ENCODE results near the gene HOXA5. TPM values are rescaled to one million over a fixed set of nuclear protein-coding genes. Genes with fewer than 3 reads are reported as not detected.

HOXA5 gene
- total and polyA plus RNA-seq, 5 donors = 0.17 to 0.43 TPM; not detected in 3

GRCh38 chr7:27128034-27128433 lies 15.4 kb downstream of the HOXA5 start:
- Histone ChIP-seq H3K27me3 (ENCODE audit: control insufficient read depth, insufficient read depth) (no peaks in the 10 kb centered on the region), H3K27ac (ENCODE audit: low read length) (no peak overlapping the region), H3K9me3 (ENCODE audit: control insufficient read depth, low read length) (no peaks in the 10 kb centered on the region), H3K4me3 (ENCODE audit: low read length) (no peak overlapping the region), H3K4me1 (ENCODE audit: control insufficient read depth, insufficient read depth, low read length) (no peaks in the 10 kb centered on the region)
- DNase-seq (no peak), ATAC-seq (no peak)
- intact Hi-C loops (cut with DNase I) = no loop called here
- WGBS = 34% methylated on average over 2 of the region's 2 CpGs

GRCh38 chr7:27126596-27127327 lies 16.7 kb downstream of the HOXA5 start:
- intact Hi-C loops (cut with DNase I) = no loop called here
- DNase-seq = no peak
- 31% methylated on average over 3 of the region's 3 CpGs for WGBS
- Histone ChIP-seq H3K4me1 (ENCODE audit: control insufficient read depth, insufficient read depth, low read length) (no peaks in the 10 kb centered on the region), H3K27me3 (ENCODE audit: control insufficient read depth, insufficient read depth) (no peaks in the 10 kb centered on the region), H3K27ac (ENCODE audit: low read length) (no peak overlapping the region), H3K9me3 (ENCODE audit: control insufficient read depth, low read length) (no peaks in the 10 kb centered on the region), H3K4me3 (ENCODE audit: low read length) (no peak overlapping the region)
- ATAC-seq = no peak

- Histone ChIP-seq H3K27me3 (ENCODE audit: control insufficient read depth, insufficient read depth) (no peaks in the 10 kb centered on the region), H3K27ac (ENCODE audit: low read length) (no peak overlapping the region), H3K4me3 (ENCODE audit: low read length) (no peak overlapping the region), H3K9me3 (ENCODE audit: control insufficient read depth, low read length) (no peaks in the 10 kb centered on the region), H3K4me1 (ENCODE audit: control insufficient read depth, insufficient read depth, low read length) (no peaks in the 10 kb centered on the region)
- no peak for DNase-seq
- intact Hi-C loops (cut with DNase I) = no loop called here
- no peak for ATAC-seq
- WGBS = 28% methylated on average over 5 of the region's 5 CpGs
These were observed 17.5 kb downstream of the HOXA5 start for GRCh38 chr7:27125986-27126394.

GRCh38 chr7:27124902-27125689 lies 18.4 kb downstream of the HOXA5 start:
- 39% methylated on average over 8 of the region's 8 CpGs for WGBS
- Histone ChIP-seq H3K27ac (ENCODE audit: low read length) (no peak overlapping the region), H3K4me3 (ENCODE audit: low read length) (no peak overlapping the region), H3K27me3 (ENCODE audit: control insufficient read depth, insufficient read depth) (no peaks in the 10 kb centered on the region), H3K4me1 (ENCODE audit: control insufficient read depth, insufficient read depth, low read length) (no peaks in the 10 kb centered on the region), H3K9me3 (ENCODE audit: control insufficient read depth, low read length) (no peaks in the 10 kb centered on the region)
- ATAC-seq (peak in 1 of 2 donors; percentile 9), DNase-seq (no peak)
- intact Hi-C loops (cut with DNase I) = no loop called here

GRCh38 chr7:27124096-27124901 lies 19.2 kb downstream of the HOXA5 start:
- ATAC-seq (no peak), DNase-seq (no peak)
- Histone ChIP-seq H3K9me3 (ENCODE audit: control insufficient read depth, low read length) (no peaks in the 10 kb centered on the region), H3K27ac (ENCODE audit: low read length) (no peak overlapping the region), H3K4me3 (ENCODE audit: low read length) (no peak overlapping the region), H3K27me3 (ENCODE audit: control insufficient read depth, insufficient read depth) (no peaks in the 10 kb centered on the region), H3K4me1 (ENCODE audit: control insufficient read depth, insufficient read depth, low read length) (no peaks in the 10 kb centered on the region)
- 35% methylated on average over 43 of the region's 43 CpGs for WGBS
- intact Hi-C loops (cut with DNase I) = no loop called here

GRCh38 chr7:27123477-27124053 lies 19.9 kb downstream of the HOXA5 start:
- Histone ChIP-seq H3K27me3 (ENCODE audit: control insufficient read depth, insufficient read depth) (no peaks in the 10 kb centered on the region), H3K9me3 (ENCODE audit: control insufficient read depth, low read length) (no peaks in the 10 kb centered on the region), H3K4me1 (ENCODE audit: control insufficient read depth, insufficient read depth, low read length) (no peaks in the 10 kb centered on the region), H3K27ac (ENCODE audit: low read length) (no peak overlapping the region), H3K4me3 (ENCODE audit: low read length) (no peak overlapping the region)
- WGBS = 46% methylated on average over 26 of the region's 26 CpGs
- intact Hi-C loops (cut with DNase I) = no loop called here
- no peak for DNase-seq
- ATAC-seq = no peak

- no peaks in the 10 kb centered on the region for H3K27me3 ChIP-seq (ENCODE audit: control insufficient read depth, insufficient read depth)
- ATAC-seq (no peak), DNase-seq (no peak)
- 33% methylated on average over 14 of the region's 14 CpGs for WGBS
- H3K4me1 ChIP-seq (ENCODE audit: control insufficient read depth, insufficient read depth, low read length) = no peaks in the 10 kb centered on the region
- no peak overlapping the region for H3K27ac ChIP-seq (ENCODE audit: low read length)
- no peaks in the 10 kb centered on the region for H3K9me3 ChIP-seq (ENCODE audit: control insufficient read depth, low read length)
- H3K4me3 ChIP-seq (ENCODE audit: low read length) = no peak overlapping the region
- intact Hi-C loops (cut with DNase I) = no loop called here
These were observed 20.4 kb downstream of the HOXA5 start for GRCh38 chr7:27123007-27123476.

- H3K27me3 ChIP-seq (ENCODE audit: control insufficient read depth, insufficient read depth) = no peaks in the 10 kb centered on the region
- intact Hi-C loops (cut with DNase I) = no loop called here
- no peaks in the 10 kb centered on the region for H3K4me1 ChIP-seq (ENCODE audit: control insufficient read depth, insufficient read depth, low read length)
- 37% methylated on average over 42 of the region's 42 CpGs for WGBS
- H3K9me3 ChIP-seq (ENCODE audit: control insufficient read depth, low read length) = no peaks in the 10 kb centered on the region
- H3K27ac ChIP-seq (ENCODE audit: low read length) = peak overlapping the region; percentile 8
- peak overlapping the region; percentile 31 for H3K4me3 ChIP-seq (ENCODE audit: low read length)
- ATAC-seq (no peak), DNase-seq (no peak)
These were observed 21.2 kb downstream of the HOXA5 start for GRCh38 chr7:27122077-27122910.

GRCh38 chr7:27121684-27122076 lies 21.8 kb downstream of the HOXA5 start:
- Histone ChIP-seq H3K4me1 (ENCODE audit: control insufficient read depth, insufficient read depth, low read length) (no peaks in the 10 kb centered on the region), H3K4me3 (ENCODE audit: low read length) (peak overlapping the region; percentile 31), H3K27ac (ENCODE audit: low read length) (peak overlapping the region; percentile 8), H3K27me3 (ENCODE audit: control insufficient read depth, insufficient read depth) (no peaks in the 10 kb centered on the region), H3K9me3 (ENCODE audit: control insufficient read depth, low read length) (no peaks in the 10 kb centered on the region)
- intact Hi-C loops (cut with DNase I) = no loop called here
- ATAC-seq (no peak), DNase-seq (no peak)
- WGBS = 40% methylated on average over 7 of the region's 7 CpGs

- no peak overlapping the region for H3K27ac ChIP-seq (ENCODE audit: low read length)
- H3K4me1 ChIP-seq (ENCODE audit: control insufficient read depth, insufficient read depth, low read length) = no peaks in the 10 kb centered on the region
- no peak overlapping the region for H3K4me3 ChIP-seq (ENCODE audit: low read length)
- 56% methylated on average over 1 of the region's 1 CpG for WGBS
- H3K9me3 ChIP-seq (ENCODE audit: control insufficient read depth, low read length) = no peaks in the 10 kb centered on the region
- DNase-seq (no peak), ATAC-seq (no peak)
- no peaks in the 10 kb centered on the region for H3K27me3 ChIP-seq (ENCODE audit: control insufficient read depth, insufficient read depth)
- intact Hi-C loops (cut with DNase I) = no loop called here
These were observed 24.0 kb downstream of the HOXA5 start for GRCh38 chr7:27119412-27119911.
